TTC549 (cell line): Measurements from ENCODE around the gene BMAL2.

ENCODE experiments used
- FAIRE-seq: peaks from 2 replicates; lab custom pipeline; 2012; peaks lifted over from hg19 to GRCh38; lab: Jason Lieb, UNC

Gene BMAL2

DNA sequence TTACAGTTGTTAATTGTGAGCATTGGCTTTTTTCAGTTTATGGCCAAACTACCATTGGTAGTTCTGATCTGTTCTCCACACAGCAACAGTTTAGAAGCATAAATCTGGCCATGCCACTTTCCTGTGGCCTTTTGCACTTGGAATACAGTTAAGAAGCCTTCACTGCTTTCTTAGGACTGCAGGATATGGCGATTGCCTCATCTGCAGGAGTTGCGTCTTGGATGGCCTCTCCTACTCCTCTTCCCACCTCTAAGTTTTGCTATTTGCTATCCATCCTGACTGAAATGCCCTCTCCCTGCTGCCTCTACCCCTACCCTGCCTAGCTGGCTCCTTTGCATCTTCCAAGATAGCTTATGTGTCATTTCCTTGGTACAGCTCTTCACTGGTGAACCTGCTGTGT is 12.8 kb upstream of the BMAL2 start:
- no peak for FAIRE-seq

DNA sequence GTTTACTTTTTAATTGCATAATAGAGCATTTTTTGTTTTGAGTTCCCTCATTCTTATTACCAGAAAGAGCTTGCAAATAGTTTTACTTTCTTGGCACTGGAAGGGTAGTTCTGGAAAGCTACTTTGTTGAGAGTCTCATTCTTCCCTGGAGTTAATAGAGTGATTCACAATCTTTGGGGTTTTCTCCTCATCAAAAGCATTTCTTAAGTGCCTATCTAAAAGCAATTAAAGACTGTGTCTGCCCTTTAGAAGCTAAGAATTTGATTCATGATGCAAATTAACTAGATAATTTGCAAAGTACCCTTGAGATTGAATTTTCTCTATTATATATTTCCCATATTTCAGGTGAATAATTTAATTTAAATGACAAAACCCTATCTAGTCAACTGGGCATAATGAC is 8.1 kb upstream of the BMAL2 start:
- FAIRE-seq = no peak

DNA sequence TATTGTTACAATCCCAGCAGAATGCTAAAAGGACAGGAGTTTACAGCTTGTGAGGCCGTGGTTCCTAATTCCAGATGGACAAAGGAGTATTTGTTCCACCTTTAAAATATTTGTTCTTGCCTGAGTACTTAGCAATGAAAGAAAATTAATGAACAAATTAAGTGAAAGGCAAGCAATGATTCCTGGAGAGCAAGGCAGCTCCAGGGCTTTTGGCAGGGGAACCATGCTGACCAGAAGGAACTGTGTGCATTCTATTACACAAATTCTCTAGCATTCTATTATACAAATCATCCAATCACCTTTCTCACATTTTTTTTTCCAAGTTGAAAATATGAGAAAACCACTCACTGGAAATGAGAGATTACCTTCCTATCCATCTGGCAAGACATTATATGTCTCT is 1.8 kb upstream of the BMAL2 start:
- no peak for FAIRE-seq

DNA sequence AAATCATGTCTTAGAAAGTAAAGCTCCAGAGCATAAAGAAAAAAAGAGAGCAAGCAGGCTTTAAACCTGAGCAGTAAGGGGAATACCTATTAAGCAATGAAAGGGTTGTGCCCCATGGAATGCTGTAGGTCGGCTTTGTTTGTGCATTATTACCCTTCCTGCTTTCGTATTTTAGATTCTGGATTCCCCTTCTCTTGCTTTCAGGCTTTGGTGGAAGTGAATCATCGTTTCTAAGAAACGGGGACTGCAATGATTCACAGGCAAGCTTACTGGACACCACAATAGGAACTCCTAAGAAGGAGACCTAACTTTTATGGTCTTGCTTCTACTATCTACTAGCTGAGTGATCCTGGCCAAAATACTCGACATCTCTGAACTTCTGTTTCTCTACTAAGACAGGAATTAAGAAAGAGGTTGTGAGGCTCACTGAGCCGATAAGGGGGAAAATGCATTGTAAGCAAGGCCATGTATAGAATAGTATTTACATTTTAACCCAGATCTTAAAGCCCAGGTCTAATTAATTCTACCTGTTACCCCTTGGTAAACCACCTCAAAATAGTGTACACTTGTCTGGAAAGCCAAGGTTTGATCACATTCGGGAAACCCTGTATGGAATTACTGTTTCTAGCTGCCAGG is 1.2 kb upstream of the BMAL2 start:
- FAIRE-seq = no peak

DNA sequence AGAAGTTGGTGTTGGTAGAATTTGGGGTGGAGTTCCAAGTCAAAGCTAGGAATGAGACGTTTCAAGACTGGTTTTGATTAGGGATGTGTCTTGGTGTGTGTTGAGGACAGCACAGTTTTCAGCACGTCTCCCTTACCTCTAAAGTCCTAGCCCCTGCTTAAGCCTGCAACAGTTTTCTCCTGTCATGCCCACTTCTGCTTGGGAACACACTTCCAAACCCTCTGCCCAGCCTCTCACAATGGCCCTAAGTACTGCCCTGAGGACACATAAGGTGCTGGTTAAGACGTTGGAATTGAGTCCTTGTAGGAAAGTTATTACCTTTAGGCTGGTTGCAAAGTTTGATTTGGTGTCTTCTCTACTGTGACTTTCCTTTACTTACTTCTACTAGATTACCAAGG is 710 bp upstream of the BMAL2 start:
- FAIRE-seq = no peak

DNA sequence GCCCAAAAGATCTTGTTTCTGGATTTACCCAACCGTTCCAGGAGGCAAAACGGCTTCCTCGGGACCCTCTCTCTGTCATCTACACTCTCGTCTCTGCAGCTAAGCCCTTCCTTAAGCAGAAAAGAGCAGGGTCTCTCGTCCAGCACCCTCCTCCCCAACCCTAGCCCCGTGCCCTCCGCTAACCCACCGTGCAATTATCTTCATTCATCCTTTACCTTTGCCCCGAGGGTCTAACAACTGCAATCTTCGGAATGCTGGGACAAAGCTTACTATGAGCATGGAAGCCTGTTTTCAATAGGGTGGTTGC is 276 bp upstream of the BMAL2 start:
- no peak for FAIRE-seq

DNA sequence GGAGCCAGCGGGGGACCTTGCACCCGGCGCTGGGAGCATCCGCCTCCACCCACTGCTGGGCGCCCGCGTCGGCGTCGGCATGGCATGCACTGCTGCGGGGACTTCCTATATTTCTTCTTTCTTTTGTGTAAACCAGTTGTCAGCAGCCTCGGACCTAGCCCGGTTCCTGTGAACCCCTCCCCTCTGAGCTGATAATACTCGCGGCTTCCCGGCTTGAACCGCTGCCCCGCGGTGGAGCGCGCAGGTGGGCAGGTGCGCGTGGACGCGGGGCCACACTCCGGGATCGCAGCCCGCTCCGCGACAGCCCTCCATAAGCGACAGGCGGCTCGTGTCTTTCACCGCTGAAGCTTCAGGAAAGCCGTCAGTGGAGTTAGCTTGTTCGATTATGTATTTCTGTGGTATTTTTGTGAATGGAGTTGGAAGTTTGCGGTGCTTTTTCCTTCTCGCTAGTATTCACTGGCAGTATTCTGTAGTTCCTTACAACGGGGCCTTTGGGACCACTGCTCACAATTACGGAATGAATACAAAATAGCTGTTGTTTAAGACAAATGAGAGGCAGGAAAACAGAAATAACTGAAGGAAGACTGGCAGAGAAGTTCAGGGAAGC is 870 bp downstream of the BMAL2 start:
- FAIRE-seq = no peak

DNA sequence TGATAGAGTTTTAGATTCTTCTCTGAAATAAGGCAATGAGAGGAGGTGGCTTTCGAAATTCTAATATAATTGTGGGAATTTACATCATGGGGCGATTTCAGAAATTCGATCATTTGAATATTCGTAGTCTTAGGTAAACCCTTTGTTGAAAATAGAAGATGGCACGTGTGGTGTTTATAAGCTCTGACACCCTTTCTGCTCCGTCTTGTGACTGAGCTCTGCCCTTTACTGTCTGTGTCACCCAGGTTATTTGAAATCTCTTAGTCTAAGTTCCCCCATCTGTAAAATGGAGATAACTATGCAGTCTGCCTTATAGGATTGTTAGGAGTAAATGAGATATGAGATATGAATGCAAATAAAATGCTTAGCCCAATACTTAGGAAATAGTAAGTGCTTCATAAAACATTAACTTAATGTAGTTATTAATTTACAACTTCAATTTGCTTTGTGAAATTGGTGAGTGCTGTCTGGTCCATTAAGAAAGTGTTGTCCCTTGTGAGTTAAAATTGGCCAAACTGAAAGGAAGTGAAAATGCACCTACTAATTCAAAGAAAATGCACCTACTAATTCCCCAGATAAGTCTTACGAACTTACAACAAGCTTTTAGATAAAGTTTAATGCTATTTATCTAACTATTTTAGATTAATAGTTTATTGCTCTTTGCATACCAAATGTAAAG is 1.5 kb downstream of the BMAL2 start:
- FAIRE-seq = no peak

DNA sequence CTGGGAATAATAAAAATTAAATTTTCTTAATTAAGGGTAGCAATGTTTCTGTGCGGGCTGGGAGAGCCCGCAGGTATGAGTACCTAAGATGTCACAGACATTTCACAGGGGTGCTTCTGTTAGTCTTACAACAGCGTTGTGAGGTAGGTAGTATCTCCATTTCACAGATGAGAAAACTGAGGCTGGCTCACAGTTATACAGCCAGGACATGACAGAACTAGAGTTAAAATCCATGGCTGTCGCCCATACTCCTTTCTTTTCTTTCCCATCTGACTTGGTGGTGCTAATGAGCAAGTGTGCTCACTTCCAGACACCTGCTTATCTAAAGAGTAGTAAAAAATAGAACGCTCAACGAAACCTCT is 2.1 kb downstream of the BMAL2 start:
- no peak for FAIRE-seq

DNA sequence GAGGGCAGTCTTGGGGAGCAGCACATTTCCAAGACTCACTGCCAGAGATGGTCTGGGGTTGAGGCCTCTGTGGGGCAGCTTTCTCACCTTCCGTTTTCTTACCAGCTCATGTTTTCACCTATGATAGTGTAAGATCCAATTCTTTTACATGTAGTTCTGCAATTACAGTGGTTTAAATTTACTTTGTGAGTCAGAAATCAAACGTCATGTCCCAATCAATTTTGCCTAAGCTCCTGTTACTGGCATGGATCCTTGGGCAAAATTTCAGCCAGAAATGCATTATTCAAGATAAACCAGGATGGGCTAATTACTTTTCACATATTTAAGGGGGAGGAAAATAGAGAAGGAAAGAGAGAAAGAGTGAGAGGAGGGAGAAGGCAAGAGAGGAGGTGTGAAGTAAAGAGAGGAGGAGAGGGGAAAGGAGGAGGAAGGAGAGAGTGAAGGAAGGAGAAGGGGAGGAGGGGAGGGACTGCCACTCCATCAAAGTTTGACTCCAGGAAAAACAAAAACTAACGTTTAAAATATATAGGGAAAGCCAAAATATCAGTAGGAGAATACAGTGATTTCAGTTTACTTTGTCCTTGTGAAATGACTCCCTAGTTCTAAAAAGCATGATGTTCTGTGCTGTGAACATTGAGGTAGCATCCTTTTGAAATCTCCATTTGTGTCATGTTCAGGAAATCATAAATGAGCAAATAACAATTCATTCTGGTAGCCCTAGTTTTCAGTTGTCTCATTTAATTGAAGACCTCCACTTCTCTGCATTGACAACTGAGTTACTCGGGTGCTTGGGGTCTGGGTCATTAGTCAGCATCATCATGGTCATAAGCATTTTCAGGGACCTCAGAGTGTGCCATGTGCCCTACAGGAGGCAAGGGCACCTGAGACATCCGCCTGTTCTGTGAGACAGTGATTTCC is 3.0 kb downstream of the BMAL2 start:
- no peak for FAIRE-seq

DNA sequence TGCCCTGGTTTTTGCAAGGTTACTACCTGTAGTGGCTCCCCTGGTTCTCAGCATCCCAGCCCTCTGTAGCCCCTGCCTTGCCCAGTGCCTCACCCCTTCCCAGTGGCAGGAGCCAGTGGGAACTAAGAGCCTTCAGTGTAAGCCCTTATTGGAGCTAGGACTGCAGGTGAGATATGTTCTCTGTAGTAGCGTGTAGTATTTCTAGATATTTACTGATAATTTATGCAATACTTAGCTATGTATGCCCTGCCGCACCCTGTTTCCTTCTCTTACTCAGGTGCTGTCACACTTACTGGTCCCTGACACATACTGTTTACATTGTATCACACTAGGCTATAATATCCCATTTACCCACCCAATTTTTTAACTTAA is 3.6 kb downstream of the BMAL2 start:
- no peak for FAIRE-seq

DNA sequence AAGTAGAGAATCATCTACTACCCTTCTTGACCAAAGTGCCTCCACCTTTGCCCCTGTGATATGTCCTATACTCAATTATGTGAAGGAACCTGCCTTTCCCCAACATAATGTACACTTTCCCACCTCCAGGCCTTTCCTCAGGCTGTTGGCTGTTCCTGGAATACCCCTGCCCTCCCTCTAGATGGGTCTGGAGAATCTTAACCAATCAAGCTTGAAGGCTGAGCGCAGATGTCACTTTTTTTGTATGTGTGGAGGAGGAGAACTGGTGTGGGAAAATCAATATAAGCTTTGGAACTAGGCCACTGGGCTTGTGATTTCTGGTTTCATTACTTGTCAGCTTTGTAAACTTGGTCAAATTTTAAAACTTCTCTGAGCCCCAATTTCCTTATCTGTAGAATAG is 4.7 kb downstream of the BMAL2 start:
- FAIRE-seq = no peak

DNA sequence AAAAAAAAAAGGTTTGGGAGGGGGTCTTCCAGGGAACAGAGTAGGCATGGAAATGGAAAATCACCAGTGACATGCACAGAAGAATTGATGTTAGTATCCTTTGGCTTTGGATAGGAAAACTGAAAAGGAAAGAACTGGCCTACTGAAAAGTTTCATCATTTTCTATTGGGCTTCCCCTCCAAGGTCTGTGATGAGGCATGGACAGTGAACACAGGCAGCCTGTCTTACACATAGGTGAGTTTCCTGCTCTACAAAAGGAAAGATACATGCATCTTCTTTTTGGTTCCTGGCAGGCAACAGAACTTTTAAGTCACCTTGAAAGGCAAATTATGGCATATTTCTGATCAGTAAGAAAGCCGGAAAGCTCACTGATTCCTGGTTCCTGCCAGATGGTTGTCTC is 5.8 kb downstream of the BMAL2 start:
- FAIRE-seq = no peak

DNA sequence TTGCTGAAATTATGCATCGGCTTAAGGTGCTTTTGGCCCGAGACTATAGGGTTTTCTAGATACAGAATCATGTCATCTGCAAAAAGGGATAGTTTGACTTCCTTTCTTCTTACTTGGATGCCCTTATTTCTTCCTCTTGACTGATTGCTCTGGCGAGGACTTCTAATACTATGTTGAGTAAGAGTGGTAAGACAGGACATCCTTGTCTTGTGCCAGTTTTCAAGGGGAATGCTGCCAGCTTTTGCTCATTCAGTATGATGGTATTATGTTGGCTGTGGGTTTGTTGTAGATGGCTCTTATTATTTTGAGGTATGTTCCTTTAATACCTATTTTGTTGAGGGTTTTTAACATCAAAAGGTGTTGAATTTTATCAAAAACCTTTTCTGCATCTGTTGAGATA is 8.3 kb downstream of the BMAL2 start:
- FAIRE-seq = no peak

DNA sequence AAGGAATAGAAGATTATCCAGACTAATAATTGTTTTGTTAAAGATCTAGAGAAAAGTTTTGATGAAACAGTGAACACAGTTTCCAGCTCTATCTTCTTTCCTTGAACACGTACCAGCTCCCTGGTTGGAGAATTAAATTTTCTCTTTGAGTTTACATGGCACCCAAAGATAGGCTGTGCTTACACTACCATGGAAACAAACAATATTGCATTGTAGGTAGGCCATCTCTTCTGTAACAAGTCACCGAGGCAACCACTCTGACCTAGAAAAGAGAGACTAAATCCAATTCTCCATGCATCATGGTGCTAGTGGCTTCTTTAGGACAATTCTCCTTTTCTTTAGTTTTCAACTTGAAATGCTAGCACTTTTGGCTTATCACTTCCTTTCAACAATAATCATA is 9.9 kb downstream of the BMAL2 start:
- no peak for FAIRE-seq

DNA sequence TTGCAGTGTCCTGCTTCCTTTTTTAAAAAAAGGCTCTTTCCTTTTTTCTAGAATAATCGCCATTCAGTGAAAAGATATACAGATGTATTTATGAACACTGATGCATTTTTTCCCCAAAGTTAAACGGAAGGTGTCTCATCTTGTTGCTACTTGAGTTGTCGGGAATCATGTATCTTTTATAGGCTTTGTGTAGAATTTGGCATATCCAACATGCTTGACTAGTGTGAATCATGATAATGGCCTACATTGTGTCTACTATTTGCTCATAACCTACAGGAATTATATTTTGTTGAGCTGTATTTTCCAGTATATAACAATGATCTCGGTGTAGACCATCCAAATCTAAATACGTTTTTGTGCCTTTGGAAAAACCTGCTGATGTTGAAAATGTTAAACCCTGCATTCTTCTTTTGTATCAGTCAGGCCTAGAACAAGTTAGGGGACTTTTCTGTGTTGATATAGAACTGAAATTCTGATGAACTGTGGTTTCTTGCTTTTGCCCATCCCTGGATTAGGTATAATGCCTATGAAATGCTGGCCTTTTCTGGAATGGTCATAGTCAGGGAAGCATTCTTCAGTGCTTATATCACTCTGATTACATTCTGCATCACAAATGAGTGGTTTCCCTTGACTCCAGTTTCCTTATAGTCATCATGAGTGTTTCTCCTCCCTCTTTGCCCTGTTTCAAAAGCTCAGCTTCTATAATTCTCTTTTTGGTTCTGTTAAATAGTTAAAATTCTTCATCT is 10.8 kb downstream of the BMAL2 start:
- FAIRE-seq = no peak

DNA sequence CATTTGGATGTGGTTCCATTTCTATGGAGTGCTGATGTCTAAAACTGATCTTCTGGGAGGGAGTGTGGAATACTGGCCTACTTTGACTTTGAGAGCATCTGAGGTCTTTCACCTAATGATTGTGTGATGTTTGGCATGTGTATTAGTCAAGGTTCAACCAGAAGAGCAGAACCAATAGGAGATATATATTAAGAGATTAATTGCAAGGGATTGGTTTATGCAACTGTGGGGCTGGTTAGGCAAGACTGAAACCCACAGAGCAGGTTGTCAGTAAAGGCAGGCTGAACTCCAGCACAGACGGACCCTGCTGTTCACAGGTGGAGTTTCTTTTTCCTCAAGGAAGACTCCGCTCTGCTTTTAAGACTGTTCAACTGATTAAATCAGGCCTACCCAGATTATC is 11.6 kb downstream of the BMAL2 start:
- FAIRE-seq = no peak

DNA sequence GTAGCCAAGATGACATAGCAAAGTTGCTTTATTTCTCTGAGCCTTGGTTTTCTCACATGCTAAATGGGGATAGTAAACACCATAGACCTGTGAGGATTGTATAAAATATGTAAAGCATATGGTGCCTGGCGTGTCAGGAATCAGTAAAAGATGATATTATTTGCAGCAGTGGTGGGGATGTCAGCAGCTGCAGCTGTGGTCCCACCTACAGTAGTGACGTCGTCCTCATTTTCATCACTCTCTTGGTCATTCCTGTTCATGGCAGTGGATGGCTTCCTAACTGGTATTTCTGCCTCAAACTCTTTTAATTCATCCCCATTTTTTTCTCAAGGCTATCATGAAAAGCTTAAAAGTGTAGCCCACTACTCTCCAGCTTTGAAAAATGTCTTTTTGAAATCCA is 12.1 kb downstream of the BMAL2 start:
- FAIRE-seq = no peak

DNA sequence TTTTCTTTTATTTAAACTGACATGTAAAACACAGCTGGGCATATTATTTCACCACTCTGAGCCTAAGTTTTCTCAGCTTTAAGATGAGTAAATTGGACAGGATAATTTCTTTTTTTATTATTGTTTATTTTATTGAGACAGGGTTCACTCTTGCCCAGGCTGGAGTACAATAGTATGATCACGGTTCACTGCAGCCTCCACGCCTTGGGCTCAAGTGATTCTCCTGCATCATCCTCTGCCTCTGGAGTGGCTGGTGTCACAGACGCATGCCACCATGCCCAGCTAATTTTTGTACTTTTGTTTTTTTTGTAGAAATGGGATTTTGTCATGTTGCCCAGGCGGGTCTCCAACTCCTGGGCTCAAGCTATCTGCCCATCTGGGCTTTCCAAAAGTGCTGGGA is 12.7 kb downstream of the BMAL2 start:
- FAIRE-seq = no peak

DNA sequence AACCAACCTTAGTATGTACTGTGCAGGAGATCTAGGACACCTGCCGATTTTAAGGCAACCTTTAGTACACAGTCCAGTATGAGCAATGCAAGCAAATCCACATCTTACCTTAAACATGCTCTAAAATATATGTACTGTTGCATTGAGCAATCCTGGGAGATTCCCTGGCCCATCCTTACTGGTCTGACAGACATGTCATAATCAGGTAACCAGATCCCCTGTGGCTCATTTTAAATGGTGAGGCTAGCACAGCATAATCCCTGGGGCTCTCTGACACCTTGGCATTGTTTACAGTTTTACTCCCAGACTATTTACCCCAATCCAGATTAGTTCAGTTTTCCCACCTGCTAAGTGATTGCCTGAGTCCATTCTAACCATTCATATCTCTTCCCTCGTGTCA is 15.1 kb downstream of the BMAL2 start:
- FAIRE-seq = no peak

DNA sequence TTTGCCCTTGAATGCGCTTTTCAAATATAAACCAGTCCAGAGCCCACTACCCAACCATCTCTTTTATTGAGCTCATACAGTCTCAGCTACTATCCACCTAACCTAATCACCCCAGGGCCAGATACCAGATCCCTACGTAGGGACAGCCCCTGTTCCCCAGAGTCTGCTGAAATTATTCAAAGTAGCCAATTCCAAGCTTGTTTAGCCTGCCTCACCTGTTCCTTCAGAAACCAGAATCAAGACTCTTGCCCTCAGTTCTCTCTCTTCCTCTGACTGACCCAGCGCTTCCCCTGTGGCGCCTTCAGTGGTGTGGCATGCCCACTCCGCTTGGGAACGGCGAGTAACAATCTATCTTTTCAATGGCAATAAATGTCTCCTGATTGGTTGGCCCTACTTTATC is 18.8 kb downstream of the BMAL2 start:
- no peak for FAIRE-seq

DNA sequence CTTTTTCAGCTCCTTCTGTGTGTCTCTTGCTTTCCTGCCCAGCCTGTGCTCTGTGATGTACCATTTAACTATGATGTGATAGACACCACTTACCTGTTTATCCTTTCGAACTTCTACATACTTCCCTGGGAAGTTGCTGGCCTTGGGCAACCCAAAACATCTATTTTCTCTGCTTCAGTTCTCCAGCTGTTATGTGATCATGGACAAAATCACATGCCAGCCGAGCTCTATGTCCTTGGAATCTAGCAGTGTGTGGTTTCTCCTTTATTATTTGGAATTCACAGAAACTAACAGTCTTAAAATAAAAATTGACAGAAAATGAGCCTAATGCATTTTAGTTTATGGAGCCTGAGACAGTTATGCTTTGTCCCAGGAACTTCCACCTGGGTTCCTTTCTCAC is 22.9 kb downstream of the BMAL2 start:
- no peak for FAIRE-seq

DNA sequence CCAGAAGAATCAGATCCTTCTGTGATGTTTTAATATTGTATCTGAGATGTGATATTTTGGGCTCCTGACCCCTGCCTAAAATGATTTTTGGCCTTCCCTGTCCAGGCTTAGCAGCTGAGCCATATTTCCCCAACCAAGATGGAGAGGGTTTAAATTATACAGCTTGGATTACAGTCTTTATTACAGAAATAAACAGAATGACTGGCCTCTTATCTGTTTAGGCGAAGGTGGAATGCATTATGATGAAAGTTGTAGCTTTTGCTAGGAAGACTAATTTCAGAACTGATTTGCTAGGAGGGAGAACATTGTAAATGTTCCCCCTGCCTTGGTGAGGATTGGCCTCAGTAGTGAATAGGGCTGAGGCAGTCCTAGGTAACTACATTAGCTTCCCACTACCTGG is 23.3 kb downstream of the BMAL2 start:
- no peak for FAIRE-seq
